Peyer's patch (tissue), 4 donors: ENCODE results near the gene MT1A. TPM values are rescaled to one million over a fixed set of nuclear protein-coding genes. Genes with fewer than 3 reads are reported as not detected.
A peak's percentile ranks its signal among the peaks of the same experiment; 100 is the strongest.

Experiments
- DNase-seq, 3 donors: peaks; one replicate each; pipeline ENCODE4 v3.0.0-alpha.2; 2017 to 2019
- H3K27ac ChIP-seq, 4 donors: fragments of 200-600 bp; sonication (generic); one replicate each; pipeline ENCODE4 v1.5.1; 2016 to 2019
- H3K27me3 ChIP-seq, 2 donors: fragments of 200-600 bp; sonication (generic); one replicate each; pipeline ENCODE4 v1.5.1; 2019
- H3K36me3 ChIP-seq, 3 donors: fragments of 200-600 bp; sonication (generic); one replicate each; pipeline ENCODE4 v1.5.1; 2016 to 2019
- H3K4me1 ChIP-seq, 4 donors: fragments of 200-600 bp; sonication (generic); one replicate each; pipeline ENCODE4 v1.5.1; 2016 to 2019
- H3K4me3 ChIP-seq, 4 donors: fragments of 200-600 bp; sonication (generic); 1 replicate in 3 of 4; 2 replicates in 1 of 4; pipeline ENCODE4 v1.5.1; 2016 to 2019; ENCODE audit warnings: mild to moderate bottlenecking in 1 of 4
- H3K9me3 ChIP-seq, 4 donors: fragments of 200-600 bp; sonication (generic); one replicate each; pipeline ENCODE4 v1.5.1; 2016 to 2019; ENCODE audit warnings: mild to moderate bottlenecking in 1 of 4
- CTCF ChIP-seq, 6 experiments: fragments of 450-650 bp in 4 of 6; fragments of 200-600 bp in 2 of 6; sonication (generic) in 1 of 6; IDR thresholded peaks; one replicate each; pipeline ENCODE4 v1.5.1; 2017 to 2019; ENCODE audit warnings: antibody characterized with exemption in 6 of 6, mild to moderate bottlenecking in 3 of 6, moderate library complexity in 1 of 6
- POLR2A ChIP-seq, 2 donors: fragments of 450-650 bp; IDR thresholded peaks; one replicate each; pipeline ENCODE4 v1.5.1; 2017; ENCODE audit warnings: antibody characterized with exemption in 2 of 2, mild to moderate bottlenecking in 2 of 2, moderate library complexity in 2 of 2
- total RNA-seq, 4 donors: library from RNA; depleted of rRNA; stranded (reverse); fragments of >200 nt; gene quantifications; one replicate each; pipeline ENCODE4 v1.1.0, GENCODE V29; 2016

MT1A gene
- total RNA-seq, 4 donors from 2014 or later, result 102 TPM; not detected in 3

GRCh38 chr16:56651586-56651985 is 13.1 kb downstream of the MT1A start, which contains the start of gene MT1B:
Gene MT1B, plus strand, starts transcription at chr16:56651886. Its CDS starts 68 bp downstream, at chr16:56651954.
- Histone ChIP-seq H3K4me3 (no peak within 1 kb of the TSS), H3K27me3 (no peaks in the 10 kb centered on the region), H3K4me1 (no peaks in the 10 kb centered on the region), H3K36me3 (no peaks in the 10 kb centered on the region), H3K27ac (no peak within 1 kb of the TSS), H3K9me3 (no peaks in the 10 kb centered on the region)
- TF ChIP-seq CTCF (IDR thresholded peaks at IDR 0.05) (no peak), POLR2A (IDR thresholded peaks at IDR 0.05) (no peak)
- DNase-seq, result no peak

- DNase-seq, result no peak
- Histone ChIP-seq H3K27ac (no peak overlapping the region), H3K4me1 (no peaks in the 10 kb centered on the region), H3K9me3 (no peaks in the 10 kb centered on the region), H3K4me3 (no peak overlapping the region), H3K36me3 (no peaks in the 10 kb centered on the region), H3K27me3 (no peaks in the 10 kb centered on the region)
- no peak for TF ChIP-seq POLR2A (IDR thresholded peaks at IDR 0.05)
- TF ChIP-seq CTCF (IDR thresholded peaks at IDR 0.05), result no peak
Measured at GRCh38 chr16:56652600-56652999, 14.1 kb downstream of the MT1A start.

GRCh38 chr16:56653218-56653617 is 14.8 kb downstream of the MT1A start:
- TF ChIP-seq CTCF (IDR thresholded peaks at IDR 0.05), result no peak
- TF ChIP-seq POLR2A (IDR thresholded peaks at IDR 0.05), result no peak
- H3K4me3 ChIP-seq, result no peak overlapping the region

GRCh38 chr16:56657555-56658326 is 19.3 kb downstream of the MT1A start, which contains the start of gene MT1F:
Gene MT1F, plus strand, starts transcription at chr16:56657959. Its CDS starts 100 bp downstream, at chr16:56658059.
- peaks cover 0 to 6% (median 0%) of the 10 kb centered on the region in 3 donors for H3K36me3 ChIP-seq
- peak within 1 kb of the TSS; percentile 70 to 86 (median 76) for H3K27ac ChIP-seq
- H3K27me3 ChIP-seq, result no peaks in the 10 kb centered on the region
- H3K4me1 ChIP-seq, result peaks cover 0 to 13% (median 2%) of the 10 kb centered on the region in 4 donors
- TF ChIP-seq CTCF (IDR thresholded peaks at IDR 0.05) (peak in 1 of 6 experiments; percentile 24), POLR2A (IDR thresholded peaks at IDR 0.05) (peak; percentile 79 to 87)
- DNase-seq, result peak; percentile 87 to 99 (median 97)
- H3K4me3 ChIP-seq, result peak within 1 kb of the TSS; percentile 53 to 74 (median 66)
- H3K9me3 ChIP-seq, result no peaks in the 10 kb centered on the region

More at GRCh38 chr16:56653218-56653617, 14.8 kb downstream of the MT1A start:
- Histone ChIP-seq H3K27ac (no peak overlapping the region), H3K9me3 (no peaks in the 10 kb centered on the region), H3K4me1 (peaks cover 0 to 3% (median under 1%) of the 10 kb centered on the region in 4 donors), H3K36me3 (no peaks in the 10 kb centered on the region), H3K27me3 (no peaks in the 10 kb centered on the region)
- DNase-seq, result peak in 1 of 3 donors; percentile 59

GRCh38 chr16:56658327-56658875 is 19.9 kb downstream of the MT1A start:
- peak in 1 of 3 donors; percentile 68 for DNase-seq
- peaks cover 0 to 18% (median 2%) of the 10 kb centered on the region in 4 donors for H3K4me1 ChIP-seq
- peaks cover 0 to 6% (median 0%) of the 10 kb centered on the region in 3 donors for H3K36me3 ChIP-seq
- no peaks in the 10 kb centered on the region for H3K9me3 ChIP-seq
- peak overlapping the region; percentile 53 to 74 (median 66) for H3K4me3 ChIP-seq
- H3K27me3 ChIP-seq, result no peaks in the 10 kb centered on the region
- peak overlapping the region in 3 of 4 donors; percentile 74 to 86 (median 78) for H3K27ac ChIP-seq
- TF ChIP-seq POLR2A (IDR thresholded peaks at IDR 0.05) (no peak), CTCF (IDR thresholded peaks at IDR 0.05) (no peak)
